ENCODE data around the gene SMC1B. TPM values are rescaled to one million over a fixed set of nuclear protein-coding genes. Genes with fewer than 3 reads are reported as not detected.
A peak's percentile ranks its signal among the peaks of the same experiment; 100 is the strongest.
"Not testable (repeated sequence)": the region's sequence is repeated elsewhere in the genome, so short reads cannot be mapped to it uniquely, and the experiment has no call there.

Gene SMC1B
- total RNA-seq, 4 donors from 2014 or later, result 0.35 TPM; not detected in 3

DNA sequence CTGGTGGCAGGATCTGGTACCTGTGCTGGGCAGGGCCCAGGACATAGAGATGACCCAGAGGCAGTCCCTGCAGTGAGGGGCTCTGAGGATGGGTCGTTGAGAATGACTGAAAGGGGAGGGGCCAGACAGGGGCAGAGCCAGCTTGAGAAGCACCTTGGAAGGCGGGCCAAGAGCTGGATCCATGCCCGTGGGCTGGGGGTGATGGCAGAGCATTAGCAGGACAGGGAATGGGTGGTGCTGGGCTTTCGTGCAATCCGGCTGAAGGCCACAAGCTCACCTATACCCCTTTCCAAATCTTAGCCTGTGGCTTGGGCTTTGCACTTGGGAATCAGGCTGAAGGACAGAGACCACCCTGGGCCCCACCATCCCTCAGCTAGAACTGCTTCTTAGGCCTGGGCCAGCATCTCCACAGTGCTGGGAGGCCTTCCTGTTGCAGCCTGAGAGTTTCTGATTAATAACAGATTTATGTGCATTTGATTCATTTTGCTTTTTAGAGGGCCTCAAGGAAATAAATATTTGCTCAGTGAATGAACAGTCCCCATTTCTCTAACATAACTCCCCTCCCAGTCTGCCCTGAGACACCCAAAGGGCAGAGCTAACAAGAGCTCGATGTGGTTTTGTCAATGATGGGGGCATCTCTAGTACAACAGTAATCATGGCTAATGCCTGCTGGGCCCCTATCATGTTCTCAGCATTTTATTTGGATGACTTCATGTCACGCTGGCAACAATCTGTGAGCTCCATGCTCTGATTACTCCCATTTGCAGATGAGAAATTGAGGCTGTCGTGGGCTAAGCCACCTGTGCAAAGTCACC, 39.4 kb upstream of the SMC1B start:
- intact Hi-C loops (cut with DNase I; ENCODE audit: low total_unique reads), result no loop called here
- TF ChIP-seq, protein P1, sequence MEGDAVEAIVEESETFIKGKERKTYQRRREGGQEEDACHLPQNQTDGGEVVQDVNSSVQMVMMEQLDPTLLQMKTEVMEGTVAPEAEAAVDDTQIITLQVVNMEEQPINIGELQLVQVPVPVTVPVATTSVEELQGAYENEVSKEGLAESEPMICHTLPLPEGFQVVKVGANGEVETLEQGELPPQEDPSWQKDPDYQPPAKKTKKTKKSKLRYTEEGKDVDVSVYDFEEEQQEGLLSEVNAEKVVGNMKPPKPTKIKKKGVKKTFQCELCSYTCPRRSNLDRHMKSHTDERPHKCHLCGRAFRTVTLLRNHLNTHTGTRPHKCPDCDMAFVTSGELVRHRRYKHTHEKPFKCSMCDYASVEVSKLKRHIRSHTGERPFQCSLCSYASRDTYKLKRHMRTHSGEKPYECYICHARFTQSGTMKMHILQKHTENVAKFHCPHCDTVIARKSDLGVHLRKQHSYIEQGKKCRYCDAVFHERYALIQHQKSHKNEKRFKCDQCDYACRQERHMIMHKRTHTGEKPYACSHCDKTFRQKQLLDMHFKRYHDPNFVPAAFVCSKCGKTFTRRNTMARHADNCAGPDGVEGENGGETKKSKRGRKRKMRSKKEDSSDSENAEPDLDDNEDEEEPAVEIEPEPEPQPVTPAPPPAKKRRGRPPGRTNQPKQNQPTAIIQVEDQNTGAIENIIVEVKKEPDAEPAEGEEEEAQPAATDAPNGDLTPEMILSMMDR (IDR thresholded peaks at IDR 0.05), result no peak
- no peak for TF ChIP-seq POLR2A (IDR thresholded peaks at IDR 0.05)
- peak overlapping the region; percentile 77 to 84 for H3K27ac ChIP-seq
- H3K36me3 ChIP-seq, result no peaks in the 10 kb centered on the region
- peaks cover 8 to 19% of the 10 kb centered on the region in 2 donors for H3K4me1 ChIP-seq
- no peaks in the 10 kb centered on the region for H3K9me3 ChIP-seq
- no peak for DNase-seq
- H3K4me3 ChIP-seq, result no peak overlapping the region
- no peaks in the 10 kb centered on the region for H3K27me3 ChIP-seq

DNA sequence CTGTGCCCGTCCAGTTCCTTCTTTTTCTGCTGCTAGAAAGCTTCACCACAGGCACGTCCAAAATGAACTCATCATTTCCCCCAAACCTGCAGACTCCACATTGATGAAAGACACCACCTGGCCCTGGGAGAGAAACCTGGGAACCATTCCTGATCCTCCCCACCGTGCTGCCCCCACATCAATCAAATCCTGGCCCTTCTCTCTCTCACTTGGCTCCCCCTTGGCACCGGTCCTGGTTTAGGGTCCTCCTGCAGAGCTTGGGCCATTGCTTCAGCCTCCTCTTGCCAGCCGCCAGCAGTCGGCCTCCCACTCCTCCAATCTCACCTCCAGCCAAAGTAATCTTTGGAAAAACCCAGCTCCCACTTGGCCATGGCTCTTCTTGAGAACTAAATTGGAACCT, 38.6 kb upstream of the SMC1B start:
- Histone ChIP-seq H3K27me3 (no peaks in the 10 kb centered on the region), H3K9me3 (no peaks in the 10 kb centered on the region), H3K27ac (peak overlapping the region; percentile 77 to 84), H3K4me3 (no peak overlapping the region), H3K36me3 (no peaks in the 10 kb centered on the region), H3K4me1 (peaks cover 8 to 19% of the 10 kb centered on the region in 2 donors)
- peak; percentile 72 to 75 for DNase-seq
- intact Hi-C loops (cut with DNase I; ENCODE audit: low total_unique reads), result no loop called here
- no peak for TF ChIP-seq POLR2A (IDR thresholded peaks at IDR 0.05)
- TF ChIP-seq, protein P1 (IDR thresholded peaks at IDR 0.05), result no peak

DNA sequence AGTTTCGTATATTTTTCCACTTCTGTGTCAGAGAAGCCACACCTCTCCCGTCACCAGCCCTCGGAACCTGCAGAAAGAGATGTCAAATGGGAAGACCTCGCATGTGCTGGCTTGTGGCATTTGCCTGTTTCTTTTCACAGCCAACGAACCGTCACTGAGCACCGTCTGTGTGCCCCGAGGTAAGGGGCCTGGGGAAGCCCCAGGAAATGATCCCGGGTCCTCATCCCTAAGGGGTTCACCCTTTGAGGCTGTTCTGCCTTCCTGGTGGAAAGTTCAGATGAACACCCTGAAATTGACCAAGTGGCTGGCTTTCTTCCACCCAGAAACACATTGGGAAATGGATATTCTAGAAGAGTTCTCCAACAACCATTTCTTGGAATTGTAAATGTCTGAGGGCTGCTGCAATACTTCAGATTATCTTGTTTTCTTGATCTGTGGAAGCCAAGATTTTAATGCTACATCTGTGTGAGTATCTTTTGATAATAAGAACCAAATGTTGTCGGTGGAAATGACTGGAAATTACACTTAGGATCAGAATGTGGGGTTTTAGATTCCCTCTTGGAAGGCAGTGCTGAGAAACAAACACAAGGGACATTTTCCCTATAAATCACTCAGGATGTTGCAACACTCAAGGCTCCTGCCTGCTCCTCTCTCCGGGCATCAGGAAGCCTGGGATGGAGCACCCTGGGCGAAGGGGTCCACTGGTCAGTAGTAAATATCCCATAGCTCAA, 37.7 kb upstream of the SMC1B start:
- DNase-seq, result peak; percentile 65 to 78
- no peaks in the 10 kb centered on the region for H3K9me3 ChIP-seq
- H3K27me3 ChIP-seq, result no peaks in the 10 kb centered on the region
- TF ChIP-seq POLR2A (IDR thresholded peaks at IDR 0.05), result no peak
- TF ChIP-seq, protein P1 (IDR thresholded peaks at IDR 0.05), result peak in 1 of 4 experiments; percentile 27
- peak overlapping the region; percentile 77 to 84 for H3K27ac ChIP-seq
- peaks cover 8 to 19% of the 10 kb centered on the region in 2 donors for H3K4me1 ChIP-seq
- intact Hi-C loops (cut with DNase I; ENCODE audit: low total_unique reads), result no loop called here
- H3K4me3 ChIP-seq, result no peak overlapping the region
- H3K36me3 ChIP-seq, result no peaks in the 10 kb centered on the region

DNA sequence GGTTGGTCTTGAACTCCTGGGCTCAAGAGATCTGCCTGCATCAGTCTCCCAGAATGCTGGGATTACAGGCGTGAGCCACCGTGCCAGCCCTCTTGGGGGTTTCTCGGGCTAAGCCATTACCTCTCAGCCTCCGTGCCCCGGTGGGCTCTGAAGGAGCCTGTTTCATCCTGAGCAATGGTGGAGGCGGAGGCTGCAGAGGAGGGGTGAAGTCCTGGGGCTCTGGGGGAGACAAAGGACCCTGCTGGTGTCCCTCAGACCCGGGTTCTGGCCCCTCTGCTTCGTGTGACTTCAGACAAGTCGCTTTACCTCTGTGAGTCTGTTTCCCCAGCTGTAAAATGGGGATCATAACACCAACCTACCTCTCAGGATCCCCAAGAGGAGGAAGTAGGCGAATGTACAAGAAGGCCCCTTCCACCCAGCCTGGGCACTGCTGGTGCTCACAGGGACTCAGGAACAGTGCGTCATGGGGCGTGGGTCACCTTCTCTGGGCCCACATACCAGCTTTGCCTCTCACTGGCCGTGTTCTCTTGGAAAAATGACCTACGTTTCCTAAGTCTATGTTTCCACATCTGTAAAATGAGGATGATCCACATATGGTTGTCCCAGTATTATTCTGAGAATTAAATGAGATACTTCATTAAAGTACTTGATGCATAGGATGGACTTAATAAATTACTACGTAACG, 36.8 kb upstream of the SMC1B start:
- Histone ChIP-seq H3K27me3 (no peaks in the 10 kb centered on the region), H3K36me3 (no peaks in the 10 kb centered on the region), H3K27ac (peak overlapping the region; percentile 77 to 84), H3K4me3 (no peak overlapping the region), H3K9me3 (no peaks in the 10 kb centered on the region), H3K4me1 (peaks cover 8 to 19% of the 10 kb centered on the region in 2 donors)
- intact Hi-C loops (cut with DNase I; ENCODE audit: low total_unique reads), result no loop called here
- no peak for TF ChIP-seq POLR2A (IDR thresholded peaks at IDR 0.05)
- TF ChIP-seq, protein P1 (IDR thresholded peaks at IDR 0.05), result no peak
- no peak for DNase-seq

DNA sequence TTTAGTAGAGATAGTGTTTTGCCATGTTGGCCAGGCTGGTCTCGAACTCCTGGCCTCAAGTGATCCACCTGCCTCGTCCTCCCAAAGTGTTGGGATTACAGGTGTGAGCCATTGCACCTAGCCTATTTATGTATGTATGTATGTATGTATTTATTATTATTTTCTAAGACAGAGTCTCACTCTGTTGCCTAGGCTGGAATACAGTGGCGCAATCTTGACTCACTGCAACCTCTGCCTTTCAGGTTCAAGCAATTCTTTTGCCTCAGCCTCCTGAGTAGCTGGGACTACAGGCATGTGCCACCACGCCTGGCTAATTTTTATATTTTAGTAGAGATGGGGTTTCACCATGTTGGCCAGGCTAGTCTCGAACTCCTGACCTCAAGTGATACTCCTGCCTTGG, 36.0 kb upstream of the SMC1B start:
- H3K9me3 ChIP-seq; intact Hi-C loops (cut with DNase I; ENCODE audit: low total_unique reads); H3K27me3 ChIP-seq; H3K4me3 ChIP-seq; DNase-seq; H3K36me3 ChIP-seq: not testable (repeated sequence)
- H3K27ac ChIP-seq, result peak overlapping the region; percentile 77 to 84
- peaks cover 8 to 15% of the 10 kb centered on the region in 2 donors for H3K4me1 ChIP-seq

Data from uterus (tissue), 4 donors.